AG20443 (cell line): Measurements from ENCODE around the gene FANK1.
"Not testable (repeated sequence)": the region's sequence is repeated elsewhere in the genome, so short reads cannot be mapped to it uniquely, and the experiment has no call there.

Source experiments
- DNase-seq: peaks from one replicate; pipeline ENCODE4 v3.0.0; 2012; ENCODE audit warnings: low spot score, mixed read lengths

The FANK1 gene

DNA sequence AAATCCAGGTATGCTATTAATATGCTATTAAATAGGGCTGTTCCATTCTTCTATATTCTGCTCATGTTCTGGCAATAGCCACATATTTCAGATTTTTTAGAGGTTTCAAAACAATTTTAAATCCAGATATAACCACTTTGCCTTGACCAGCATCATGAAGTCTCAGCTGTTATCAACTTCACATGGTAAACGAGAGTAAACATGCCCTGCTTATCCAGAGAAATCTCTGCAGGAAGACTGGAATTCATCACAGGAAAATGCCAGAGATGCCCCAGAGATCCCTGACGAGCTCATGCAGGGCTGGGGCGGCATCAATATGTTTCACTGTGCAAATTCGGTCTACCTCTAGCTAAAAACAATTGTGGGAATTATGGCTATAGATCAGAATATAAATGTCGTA lies 126.5 kb downstream of the FANK1 start:
- no peak for DNase-seq

DNA sequence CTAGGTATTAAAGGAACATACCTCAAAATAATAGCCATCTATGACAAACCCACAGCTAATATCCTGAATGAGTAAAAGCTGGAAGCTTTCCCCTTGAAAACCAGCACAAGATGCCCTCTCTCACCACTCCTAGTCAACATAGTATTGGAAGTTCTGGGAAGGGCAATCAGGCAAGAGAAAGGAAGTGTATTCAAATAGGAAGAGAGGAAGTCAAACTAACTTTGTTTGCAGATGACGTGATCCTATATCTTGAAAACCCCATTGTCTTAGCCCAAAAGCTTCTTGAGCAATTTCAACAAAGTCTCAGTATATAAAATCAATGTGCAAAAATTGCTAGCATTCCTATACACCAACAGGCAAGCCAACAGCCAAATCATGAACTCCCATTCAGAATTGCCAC lies 131.3 kb downstream of the FANK1 start:
- DNase-seq = no peak

- DNase-seq = no peak
Measured at GRCh38 chr10:126029999-126030398, 133.6 kb downstream of the FANK1 start.

DNA sequence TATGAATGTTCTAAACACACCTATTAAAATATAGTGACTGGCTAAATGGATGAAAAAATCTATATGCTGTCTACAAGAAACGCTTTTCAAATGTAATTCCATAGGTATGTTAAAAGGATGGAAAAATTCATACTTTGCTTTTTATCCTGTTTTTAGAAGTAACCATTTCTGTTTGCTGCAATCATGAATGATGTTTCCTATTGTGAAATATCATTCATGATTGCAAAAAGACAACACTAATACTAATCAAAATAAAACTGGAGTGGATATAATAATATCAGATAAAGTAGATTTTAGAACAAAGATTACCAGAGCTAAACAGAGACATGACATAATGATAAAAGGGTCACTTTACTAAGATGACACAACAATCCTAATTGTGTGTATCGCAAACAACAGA lies 138.2 kb downstream of the FANK1 start:
- no peak for DNase-seq

GRCh38 chr10:126036515-126036914 lies 140.2 kb downstream of the FANK1 start:
- no peak for DNase-seq

- no peak for DNase-seq
Measured at GRCh38 chr10:126037946-126038345, 141.6 kb downstream of the FANK1 start.

DNA sequence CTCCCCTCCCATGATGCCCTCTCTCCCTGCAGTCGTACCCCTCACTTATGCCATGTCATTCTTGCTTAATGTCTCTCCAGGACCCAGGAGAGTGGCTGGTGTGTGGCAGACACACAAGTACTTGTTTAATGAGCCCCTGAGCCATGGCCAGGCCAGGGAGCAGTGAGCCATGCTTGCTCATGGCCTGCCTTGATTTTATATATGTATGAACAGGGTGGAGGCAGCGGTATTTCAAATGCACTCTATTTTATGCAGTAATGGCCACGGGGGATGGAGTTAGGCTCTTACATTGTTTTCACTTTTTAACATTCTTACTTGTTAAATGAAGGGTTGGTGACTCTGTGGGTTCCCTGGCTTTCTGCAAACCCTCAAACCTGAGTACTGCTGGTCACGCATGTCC lies 144.8 kb downstream of the FANK1 start:
- no peak for DNase-seq

GRCh38 chr10:126041804-126042231 lies 145.5 kb downstream of the FANK1 start:
- peak; percentile 70 for DNase-seq

DNA sequence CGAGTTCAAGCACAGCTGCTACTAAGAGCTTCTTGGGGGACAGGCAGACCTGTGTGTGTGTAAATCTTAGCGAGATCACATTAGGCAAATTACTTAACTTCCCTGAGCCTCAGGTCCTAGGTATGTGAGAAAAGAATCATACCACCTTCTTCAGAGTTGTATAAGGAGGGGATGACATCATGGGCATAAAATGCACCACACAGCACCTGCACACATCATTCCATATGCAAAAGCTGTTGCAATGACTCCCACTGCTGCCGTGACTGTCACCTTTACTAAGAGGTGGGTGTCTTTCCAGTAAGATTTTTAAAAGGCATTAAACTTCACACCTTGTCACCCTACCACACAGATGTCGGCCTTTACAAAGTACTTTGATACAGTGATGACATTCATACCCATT lies 146.0 kb downstream of the FANK1 start:
- no peak for DNase-seq

GRCh38 chr10:126042906-126043305 lies 146.5 kb downstream of the FANK1 start:
- DNase-seq = no peak

- DNase-seq = no peak
Measured at GRCh38 chr10:126043389-126043788, 147.0 kb downstream of the FANK1 start.

DNA sequence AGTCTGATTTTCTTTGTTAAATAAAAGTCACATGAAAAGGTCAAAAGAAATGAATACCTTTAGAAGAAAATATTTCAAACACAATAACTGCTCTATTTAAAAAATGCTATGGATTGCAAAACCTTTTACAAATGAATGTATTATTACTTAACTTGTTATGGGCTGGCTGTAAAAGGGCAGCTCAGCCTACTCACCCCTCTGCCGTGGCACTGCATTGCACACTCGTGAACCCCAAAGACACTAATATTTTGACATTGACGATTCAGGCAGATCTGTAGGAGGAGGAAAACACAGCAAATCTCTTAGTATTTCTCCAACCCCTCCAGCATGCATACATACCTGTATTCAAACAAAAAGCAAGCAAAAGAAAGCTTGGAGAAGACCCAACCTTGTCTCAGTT lies 149.5 kb downstream of the FANK1 start:
- no peak for DNase-seq

- DNase-seq = no peak
Measured at GRCh38 chr10:126046831-126047230, 150.5 kb downstream of the FANK1 start.

- not testable (repeated sequence) for DNase-seq
Measured at GRCh38 chr10:126047749-126048148, 151.4 kb downstream of the FANK1 start.

DNA sequence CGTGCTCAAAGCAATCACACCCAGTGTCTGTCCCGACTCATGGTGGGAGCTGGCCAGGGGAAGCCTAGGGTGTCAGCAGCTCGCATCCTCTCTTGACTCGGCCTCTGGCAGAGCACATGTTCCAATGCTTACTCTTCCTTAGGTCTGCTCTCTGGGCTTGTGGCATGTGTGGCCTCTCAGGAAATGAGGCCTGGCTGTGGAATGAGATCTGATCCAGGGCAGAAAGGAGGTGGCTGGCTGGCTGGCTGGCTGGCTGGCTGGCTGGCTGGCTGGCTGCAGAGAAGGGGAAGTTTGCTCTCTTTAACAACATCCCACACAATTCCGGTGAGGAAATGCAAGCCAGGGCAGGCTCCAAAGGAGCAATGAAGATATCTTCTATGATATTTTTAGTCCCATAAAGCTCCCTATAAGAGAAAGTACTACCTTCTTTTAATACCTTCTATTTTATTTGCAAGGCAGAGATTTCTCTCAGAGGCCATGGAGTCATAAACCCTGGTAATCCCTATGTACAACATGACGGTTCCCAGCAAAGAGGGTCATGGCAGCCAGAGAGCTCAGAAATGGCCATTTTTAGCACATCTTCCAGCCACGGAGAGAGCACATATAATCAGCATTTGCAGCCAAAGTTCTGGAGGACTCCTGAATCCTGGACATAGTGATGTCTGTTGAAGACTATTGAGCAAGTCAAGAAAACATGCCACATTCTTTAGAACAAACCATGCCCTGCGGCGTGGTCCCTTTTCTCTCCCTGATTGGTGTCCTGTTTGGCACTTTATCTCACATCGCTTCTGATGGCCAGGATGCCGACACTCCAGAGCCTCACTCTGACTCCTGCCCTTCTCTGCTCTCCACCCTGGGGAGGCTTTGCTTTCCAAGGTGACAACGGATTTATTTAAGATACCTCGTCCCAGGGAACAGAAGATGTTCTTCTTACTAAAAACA lies 153.7 kb downstream of the FANK1 start:
- DNase-seq = peak; percentile 87

DNA sequence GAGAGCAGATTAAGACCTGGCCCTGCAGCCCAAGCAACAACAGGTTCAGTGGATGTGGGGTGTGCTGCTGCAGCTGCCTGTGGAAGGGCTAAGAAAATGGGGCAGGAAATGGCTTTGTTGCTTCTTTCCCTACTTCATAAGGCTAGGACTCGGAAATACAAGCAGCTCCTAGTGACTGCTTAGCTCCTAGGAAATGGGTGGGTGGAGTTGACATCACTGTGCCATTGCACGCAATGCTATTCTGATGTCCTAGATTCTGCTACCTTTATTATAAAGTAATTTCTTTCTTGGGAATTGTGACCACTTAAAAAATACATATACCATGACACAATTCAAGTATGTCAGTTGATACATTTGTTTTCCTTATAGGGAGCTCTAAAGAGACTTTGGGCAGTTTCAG lies 155.8 kb downstream of the FANK1 start:
- DNase-seq = no peak

- DNase-seq = no peak
Measured at GRCh38 chr10:126054191-126054590, 157.8 kb downstream of the FANK1 start.

DNA sequence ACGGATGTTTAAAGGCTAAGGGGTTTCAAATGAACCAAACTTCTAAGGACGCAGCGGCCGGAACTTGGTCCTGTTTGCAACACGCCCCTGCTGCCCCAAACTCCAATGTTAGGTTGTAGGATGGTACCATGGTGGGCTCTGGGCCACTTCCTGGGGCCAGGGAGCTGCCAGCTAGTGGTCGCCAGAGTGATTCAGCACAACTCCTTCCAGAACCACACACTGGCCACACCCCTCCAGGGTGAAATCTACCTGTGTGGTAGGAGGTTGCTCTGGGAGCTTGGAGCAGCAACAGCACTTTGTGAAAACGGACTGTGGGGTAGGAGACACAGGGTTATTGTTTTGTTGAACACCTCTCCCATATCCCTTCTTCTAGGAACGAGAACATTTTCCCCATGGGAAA lies 161.1 kb downstream of the FANK1 start:
- DNase-seq = no peak

DNA sequence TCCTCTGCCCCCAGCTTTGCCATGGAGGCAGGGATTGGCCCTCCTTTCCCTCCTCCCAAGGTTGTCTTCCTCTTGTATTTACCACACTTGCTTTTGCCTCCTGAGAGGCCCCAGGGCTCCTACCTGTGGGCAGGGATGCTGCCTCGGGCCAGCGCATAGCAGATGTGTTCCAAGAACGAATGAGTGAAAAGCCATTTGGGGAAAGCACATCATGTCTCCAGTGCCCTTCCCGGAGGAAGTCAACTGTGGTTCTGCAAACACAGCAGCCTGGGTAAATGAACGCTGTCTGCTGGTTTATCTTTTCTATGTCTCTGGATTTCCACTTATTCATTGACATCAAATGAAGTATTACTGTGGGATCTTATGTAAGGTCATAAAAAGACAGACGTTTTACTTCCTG lies 161.7 kb downstream of the FANK1 start:
- DNase-seq = no peak

GRCh38 chr10:126058507-126058906 lies 162.1 kb downstream of the FANK1 start:
- DNase-seq = no peak
